ENCODE data around the gene HDAC2.

HDAC2 gene

DNA sequence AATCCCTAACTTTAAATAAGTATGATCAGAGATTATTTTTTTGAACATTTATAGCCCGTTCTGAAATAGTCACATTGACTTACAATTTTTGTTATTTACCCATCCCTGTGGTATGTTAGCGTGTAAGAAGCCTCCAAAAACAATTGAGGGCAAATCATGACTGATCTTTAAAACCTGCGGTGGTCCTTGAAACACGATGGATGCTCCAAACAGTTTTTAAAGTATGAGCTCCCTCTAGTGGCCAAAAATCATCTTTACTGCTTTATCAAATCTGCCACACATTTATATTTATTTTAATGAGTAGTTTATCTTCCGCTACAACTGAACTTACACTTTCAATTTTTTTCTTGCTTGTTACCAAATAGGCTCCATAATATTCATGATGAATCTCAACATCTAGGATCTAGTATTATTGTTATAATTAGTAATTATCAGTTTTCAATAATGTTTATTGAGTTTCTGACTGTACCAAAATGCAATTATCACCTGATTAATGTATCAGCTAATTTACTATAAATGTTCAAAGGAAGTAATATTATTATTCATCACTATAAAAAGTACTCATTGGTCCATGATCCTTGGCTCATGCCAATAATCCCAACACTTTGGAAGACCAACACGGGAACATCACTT is 61.6 kb downstream of the HDAC2 start:
- DNase-seq (ENCODE audit: low read depth in 2 of 2), result no peak

DNA sequence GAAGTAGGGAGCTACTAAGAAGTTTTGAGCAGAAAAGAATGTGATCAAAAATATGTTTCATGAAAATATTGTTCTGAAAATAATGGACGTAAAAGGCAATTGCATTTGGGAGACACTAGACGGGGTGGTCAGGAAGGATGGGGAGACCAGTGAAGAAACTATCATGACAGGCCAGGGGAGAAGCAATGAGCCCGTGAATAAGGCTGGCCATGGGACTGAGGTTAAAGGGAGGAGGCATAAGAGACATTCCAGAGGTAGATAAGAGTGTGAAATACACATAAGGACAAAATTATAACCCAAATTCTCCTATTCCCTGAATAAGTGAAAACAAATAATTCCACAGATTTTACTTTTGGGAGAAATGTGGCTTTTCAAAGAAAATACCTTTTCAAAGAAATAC is 62.1 kb downstream of the HDAC2 start:
- no peak for DNase-seq (ENCODE audit: low read depth in 2 of 2)

DNA sequence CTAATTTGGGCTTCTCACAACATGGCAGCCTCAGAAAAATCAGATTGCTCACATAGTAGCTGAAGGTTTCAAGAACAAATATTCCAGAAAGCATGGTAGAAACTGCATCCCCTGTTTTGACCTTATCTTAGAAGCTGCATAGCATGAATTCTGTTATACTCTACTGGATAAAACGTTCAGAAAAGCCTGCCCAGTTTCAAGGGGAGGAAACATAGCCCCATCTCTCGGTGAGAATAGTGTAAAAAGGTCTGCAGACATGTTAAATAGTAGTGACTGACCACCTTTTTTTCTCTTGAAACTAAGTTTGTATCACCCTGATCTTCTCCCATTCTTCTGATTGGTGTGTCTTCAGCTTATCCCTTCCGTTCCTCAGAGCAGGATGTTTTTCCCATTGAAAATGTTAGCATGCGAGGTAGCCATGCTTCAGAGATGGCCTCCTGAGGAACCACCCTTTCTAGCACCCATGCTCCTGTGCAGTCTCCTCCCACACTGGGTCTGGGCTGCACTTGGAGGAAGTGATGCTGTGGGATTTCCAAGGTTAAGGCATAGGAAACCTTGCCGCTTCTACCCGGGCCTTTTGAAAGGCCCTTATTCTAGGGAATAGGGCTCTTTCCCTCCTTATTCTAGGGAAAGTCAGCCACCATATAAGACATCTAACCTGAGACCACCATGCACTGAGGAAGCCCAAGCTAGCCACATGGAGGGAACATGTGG is 63.7 kb downstream of the HDAC2 start:
- DNase-seq (ENCODE audit: low read depth in 2 of 2), result no peak

DNA sequence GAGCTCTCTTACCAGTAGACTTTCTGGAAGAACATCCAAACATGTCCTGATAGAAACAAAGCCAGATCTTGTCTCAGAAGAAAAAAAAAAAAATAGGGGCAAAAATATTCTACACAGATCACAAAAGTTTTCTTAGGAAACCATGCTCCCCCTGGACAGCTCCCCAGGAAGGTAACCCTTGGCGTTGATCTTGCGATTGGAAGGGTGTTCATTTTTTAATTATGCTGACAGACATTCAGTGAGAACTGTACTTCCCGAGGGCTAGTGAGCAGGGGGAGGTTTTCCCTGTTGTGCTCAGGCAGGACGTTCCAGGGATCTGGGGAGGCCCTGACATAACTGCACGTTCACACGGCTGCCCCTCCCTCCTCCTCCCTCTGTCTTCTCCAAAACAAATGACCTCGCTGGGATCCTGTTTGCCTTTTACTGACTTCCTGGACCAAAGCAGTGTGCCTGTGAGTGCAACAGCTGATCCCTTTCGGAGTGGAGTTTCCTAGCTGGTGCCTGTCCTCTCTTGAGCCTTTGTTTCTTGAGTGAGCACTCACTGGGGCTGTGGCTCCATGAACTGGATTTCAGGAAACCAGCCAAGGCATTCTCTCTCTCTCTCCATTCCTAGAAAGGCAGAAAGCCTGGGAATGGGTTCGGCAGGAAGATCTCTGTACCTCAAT is 67.2 kb downstream of the HDAC2 start:
- no peak for DNase-seq (ENCODE audit: low read depth in 2 of 2)

DNA sequence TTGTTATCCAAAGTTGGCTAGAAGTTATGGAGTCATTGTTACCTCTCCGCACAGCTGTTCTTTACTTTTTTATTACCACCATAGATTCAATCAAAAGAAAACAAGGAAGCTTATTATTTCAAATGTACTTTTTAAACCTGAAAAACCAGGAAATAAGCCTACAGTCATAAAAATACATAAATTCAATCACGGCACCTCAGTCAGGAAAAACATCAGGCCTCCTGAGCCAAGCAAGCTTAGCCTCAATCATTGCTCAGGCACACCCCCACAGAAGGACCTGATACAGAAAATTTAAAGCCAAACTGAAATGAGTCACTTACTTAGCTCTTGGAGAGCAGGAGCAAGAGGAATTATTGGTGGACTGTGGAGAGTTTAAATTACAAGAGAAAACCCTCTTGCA is 69.5 kb downstream of the HDAC2 start:
- DNase-seq (ENCODE audit: low read depth in 2 of 2), result no peak

DNA sequence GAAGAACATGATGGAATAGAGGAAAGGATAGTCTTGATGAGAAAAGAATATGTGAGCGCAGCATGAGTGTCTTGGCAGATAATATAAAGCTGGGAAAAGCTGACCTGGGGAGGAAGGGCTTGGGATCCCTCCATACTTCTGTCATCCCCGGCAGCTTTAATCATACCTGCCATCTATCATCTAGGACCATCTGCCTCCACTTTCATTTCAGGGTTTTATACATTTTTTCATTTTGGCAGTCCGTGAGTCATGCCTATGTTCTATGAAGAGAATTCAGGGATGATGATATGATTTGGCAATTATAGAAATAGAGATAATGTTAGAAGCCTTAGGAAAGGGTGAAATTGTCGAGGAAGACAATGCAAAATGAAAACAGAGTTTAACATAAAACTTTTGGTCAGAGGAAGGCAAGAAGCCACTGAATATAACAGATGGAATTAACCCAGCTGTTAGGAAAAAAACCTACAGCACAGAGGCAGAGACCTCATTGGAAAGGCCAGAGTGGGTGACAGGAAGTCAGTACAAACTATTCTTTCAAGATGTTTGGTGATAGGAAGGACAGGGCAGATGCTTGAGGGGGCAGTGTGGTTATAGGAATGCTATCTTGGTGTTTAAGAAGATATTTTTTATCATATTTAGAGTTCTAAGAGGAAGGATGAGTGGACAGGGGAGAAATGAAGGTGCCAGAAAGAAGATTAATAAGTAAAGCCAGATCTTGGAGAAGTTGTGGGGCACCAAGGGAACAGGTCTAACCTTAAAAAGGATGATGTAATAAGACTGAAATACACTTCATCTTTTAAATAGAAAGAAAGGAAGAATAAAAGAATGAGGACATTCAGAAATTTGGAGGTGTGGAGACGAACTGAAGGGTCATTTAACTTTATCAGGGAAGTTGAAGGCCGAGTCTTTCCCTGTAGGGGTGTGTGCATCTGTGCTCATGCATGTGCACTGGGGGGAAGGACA is 76.0 kb downstream of the HDAC2 start:
- DNase-seq (ENCODE audit: low read depth in 2 of 2), result no peak

DNA sequence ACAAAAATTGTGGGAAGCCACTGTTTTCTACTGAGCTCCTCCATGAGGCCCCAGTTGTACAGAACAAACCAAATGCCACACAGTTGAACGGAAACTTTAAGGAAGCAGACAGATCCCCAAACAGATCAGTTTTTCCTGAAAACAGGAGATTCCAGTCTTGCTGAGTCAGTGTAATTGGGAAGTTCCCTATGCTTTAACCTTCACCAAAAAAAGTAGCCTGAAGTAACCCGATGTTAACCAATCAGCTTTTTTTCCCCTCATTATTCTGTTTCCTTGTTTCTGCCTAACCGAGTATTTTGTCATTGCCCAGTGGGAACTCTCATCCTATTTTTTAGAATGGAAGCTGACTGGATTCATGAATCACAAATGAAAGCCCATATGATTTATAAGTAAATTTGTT is 77.1 kb downstream of the HDAC2 start:
- no peak for DNase-seq (ENCODE audit: low read depth in 2 of 2)

DNA sequence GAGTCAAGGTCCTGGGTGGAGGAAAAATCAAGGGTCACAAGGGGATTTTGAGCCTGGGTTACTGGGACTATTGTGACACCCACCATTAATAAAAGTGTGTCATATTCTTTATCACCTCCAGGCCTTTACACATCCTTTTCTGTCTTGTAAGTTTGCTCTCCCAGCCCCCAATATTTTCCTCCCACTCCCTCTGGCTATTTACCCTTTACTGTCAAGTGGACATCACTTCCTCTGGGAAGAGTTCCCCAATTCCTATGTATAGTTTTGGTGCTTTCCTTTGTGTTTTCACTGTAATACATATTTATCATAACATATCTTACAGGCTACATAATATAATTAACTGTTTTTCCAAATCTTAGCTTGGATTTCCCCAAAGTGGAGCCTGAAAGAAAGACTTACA is 77.5 kb downstream of the HDAC2 start:
- DNase-seq (ENCODE audit: low read depth in 2 of 2), result no peak

DNA sequence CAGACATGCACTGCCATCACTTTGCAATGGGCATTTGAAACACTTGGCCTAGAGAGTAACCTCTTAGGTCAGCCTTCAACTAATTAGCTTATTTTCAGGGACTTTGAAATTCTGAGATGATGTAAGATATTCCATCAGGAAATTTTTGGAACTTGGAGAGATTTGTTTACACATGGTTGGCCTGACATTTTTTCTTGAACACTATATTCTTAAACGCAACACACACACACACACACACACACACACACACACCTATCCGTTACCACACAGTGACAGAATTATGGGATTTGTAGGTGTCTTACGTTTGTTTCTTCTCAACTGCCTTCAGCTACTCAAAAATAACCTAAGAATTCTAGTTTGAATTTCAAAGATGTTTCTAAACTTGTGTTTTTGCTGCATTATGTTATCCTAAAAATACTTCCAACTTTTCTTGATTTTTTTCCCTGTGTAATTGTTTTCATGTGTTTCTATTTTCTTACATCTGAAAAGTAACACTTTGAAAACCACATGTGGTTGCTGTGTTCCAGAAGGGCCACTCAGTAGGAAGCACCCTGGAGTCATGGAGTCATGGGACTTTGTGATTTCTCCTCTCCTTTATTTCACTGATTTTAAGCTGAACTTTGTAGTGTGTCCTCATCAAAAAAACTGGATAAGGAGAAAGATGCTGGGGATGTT is 81.9 kb downstream of the HDAC2 start:
- DNase-seq (ENCODE audit: low read depth in 2 of 2), result no peak

DNA sequence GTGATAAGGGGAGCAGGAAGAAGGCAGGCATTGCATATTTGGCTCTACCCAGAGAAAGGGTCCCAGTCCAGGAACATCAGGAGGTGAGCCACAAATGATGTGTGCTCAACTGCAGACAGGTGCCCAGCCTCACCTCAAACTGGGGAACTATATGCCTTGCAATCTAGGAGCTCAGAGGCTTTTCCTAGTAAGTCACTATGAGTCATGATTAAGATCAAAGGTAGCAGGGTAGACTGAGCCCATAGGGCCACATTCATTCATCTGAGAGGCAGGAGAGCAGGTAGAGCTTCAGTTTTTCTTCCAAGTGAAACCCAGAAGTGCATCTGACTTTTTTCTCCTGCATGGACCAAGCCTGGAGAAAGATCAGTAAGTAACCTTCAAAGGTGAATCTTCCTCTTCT is 82.5 kb downstream of the HDAC2 start:
- DNase-seq (ENCODE audit: low read depth in 2 of 2), result no peak

DNA sequence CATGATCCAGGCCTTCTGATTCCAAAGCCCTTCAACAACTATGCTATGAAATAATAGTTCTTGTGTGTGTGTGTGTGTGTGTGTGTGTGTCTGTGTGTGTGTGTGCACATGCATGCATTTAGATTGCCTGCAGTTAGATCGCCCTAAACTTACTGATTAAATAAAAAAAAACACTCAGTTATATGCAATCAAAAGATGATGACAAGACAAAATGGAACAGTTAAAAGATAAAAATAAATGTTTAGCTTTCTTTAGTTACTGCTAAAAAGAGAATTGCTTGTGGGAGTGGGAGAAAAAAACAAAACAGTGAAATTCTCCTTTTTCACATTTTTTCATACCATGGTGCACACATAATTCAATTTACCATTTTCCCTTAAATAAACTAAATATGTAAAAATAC is 84.4 kb downstream of the HDAC2 start:
- DNase-seq (ENCODE audit: low read depth in 2 of 2), result no peak

DNA sequence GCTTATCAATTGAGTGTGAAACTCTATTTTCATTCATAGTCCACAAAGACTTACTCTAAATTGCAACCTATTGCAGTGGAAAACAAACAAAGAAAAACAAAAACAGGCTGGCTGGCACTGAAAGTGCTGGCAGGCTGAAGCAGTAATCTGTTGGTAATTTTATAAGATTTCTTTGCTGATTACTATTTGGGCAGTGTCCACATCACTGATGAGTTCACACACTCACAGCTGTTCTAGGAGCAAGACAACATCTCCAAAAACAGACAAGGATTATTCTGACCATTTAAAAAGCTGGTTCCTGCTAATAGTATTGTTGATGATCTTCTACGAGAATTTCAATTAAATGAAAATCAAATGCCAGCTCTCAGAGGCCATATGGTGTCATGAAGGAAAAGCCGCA is 86.9 kb downstream of the HDAC2 start:
- DNase-seq (ENCODE audit: low read depth in 2 of 2), result no peak
